ENCODE results near the gene ADGB.

GRCh38 chr6:146628350-146628749, 29.6 kb downstream of the ADGB start:
- TF ChIP-seq ZNF274 (CRISPR knock-in tag; IDR thresholded peaks at IDR 0.05) (no peak), FLYWCH1 (CRISPR knock-in tag; IDR thresholded peaks at IDR 0.05) (no peak), AKNA (CRISPR knock-in tag; IDR thresholded peaks at IDR 0.05; ENCODE audit: borderline replicate concordance) (no peak), HMG20A (CRISPR knock-in tag; IDR thresholded peaks at IDR 0.05; ENCODE audit: borderline replicate concordance) (no peak), CTCF (CRISPR knock-in tag; IDR thresholded peaks at IDR 0.05) (no peak), ZNF281 (CRISPR knock-in tag; IDR thresholded peaks at IDR 0.05; ENCODE audit: borderline replicate concordance) (no peak), POLR2AphosphoS5 (IDR thresholded peaks at IDR 0.05; ENCODE audit: low read depth, low read length) (no peak)

All from HepG2 (cell line).